WTC11 (cell line): ENCODE results near the gene KRTAP22-2. TPM values are rescaled to one million over a fixed set of nuclear protein-coding genes. Genes with fewer than 3 reads are reported as not detected.

ENCODE experiments used
- ATAC-seq: fragments of 200-7000 bp; cut with Tn5 transposase; 2 replicates; pipeline ENCODE4 v1.10.0; 2021; ENCODE audit warnings: mild to moderate bottlenecking, moderate library complexity
- CTCF ChIA-PET: fragments of 300-600 bp; sonication (Branson Sonifier 250); formaldehyde crosslinking; loops from one replicate; lab custom pipeline; 2021; ENCODE audit warnings: antibody characterized with exemption; lab: Charles Lee
- POLR2A ChIA-PET: fragments of 350-600 bp; sonication (Branson Sonifier 250); formaldehyde crosslinking; loops from one replicate; lab custom pipeline; 2021; ENCODE audit warnings: antibody characterized with exemption; lab: Charles Lee
- DNase-seq: peaks from one replicate; pipeline ENCODE4 v3.0.0; 2021; ENCODE audit warnings: low spot score
- H3K27ac Mint-ChIP-seq: 2 replicates; pipeline ENCODE4 v1.8.0; 2021; ENCODE audit warnings: mixed read lengths
- H3K27me3 Mint-ChIP-seq: 2 replicates; pipeline ENCODE4 v1.8.0; 2021; ENCODE audit warnings: low read depth, mild to moderate bottlenecking, moderate library complexity, mixed read lengths
- H3K36me3 Mint-ChIP-seq: 2 replicates; pipeline ENCODE4 v1.8.0; 2021; ENCODE audit warnings: mixed read lengths
- H3K4me1 Mint-ChIP-seq: 2 replicates; pipeline ENCODE4 v1.8.0; 2022; ENCODE audit warnings: mixed read lengths
- H3K4me3 Mint-ChIP-seq: 2 replicates; pipeline ENCODE4 v1.8.0; 2021; ENCODE audit warnings: mild to moderate bottlenecking, moderate library complexity, mixed read lengths
- H3K9me3 Mint-ChIP-seq: 2 replicates; pipeline ENCODE4 v1.8.0; 2021; ENCODE audit warnings: mixed read lengths
- ELF4 ChIP-seq: sonication (generic); formaldehyde crosslinking; IDR thresholded peaks from 2 replicates; pipeline ENCODE4 v1.8.1; 2022; ENCODE audit warnings: low read depth, mild to moderate bottlenecking, moderate library complexity, missing genetic modification reagents
- ETV6 ChIP-seq: sonication (generic); formaldehyde crosslinking; IDR thresholded peaks from 2 replicates; pipeline ENCODE4 v1.8.1; 2022; ENCODE audit warnings: mild to moderate bottlenecking, missing genetic modification reagents
- FOXP1 ChIP-seq: sonication (generic); formaldehyde crosslinking; IDR thresholded peaks from 2 replicates; pipeline ENCODE4 v1.8.0; 2022; ENCODE audit warnings: missing genetic modification reagents, mild to moderate bottlenecking, moderate library complexity, borderline replicate concordance
- HMGA2 ChIP-seq: fragments of 250-450 bp; sonication (Bioruptor Pico); IDR thresholded peaks from 2 replicates; pipeline ENCODE4 v1.4.0; 2021; ENCODE audit warnings: mild to moderate bottlenecking, moderate library complexity
- IRF2 ChIP-seq: sonication (generic); formaldehyde crosslinking; IDR thresholded peaks from 2 replicates; pipeline ENCODE4 v1.8.0; 2022; ENCODE audit warnings: low read depth, missing genetic modification reagents, borderline replicate concordance
- JAZF1 ChIP-seq: fragments of 250-450 bp; sonication (Bioruptor Pico); IDR thresholded peaks from 2 replicates; pipeline ENCODE4 v1.9.0; 2021; ENCODE audit warnings: moderate library complexity, mild to moderate bottlenecking, inconsistent platforms
- JUN ChIP-seq: sonication (generic); formaldehyde crosslinking; IDR thresholded peaks from 2 replicates; pipeline ENCODE4 v1.8.0; 2023; ENCODE audit warnings: mild to moderate bottlenecking, missing genetic modification reagents
- NR1H2 ChIP-seq: sonication (generic); formaldehyde crosslinking; IDR thresholded peaks from 2 replicates; pipeline ENCODE4 v1.9.0; 2021; ENCODE audit warnings: mild to moderate bottlenecking, moderate library complexity, missing genetic modification reagents
- PRRX2 ChIP-seq: fragments of 250-450 bp; sonication (Bioruptor Pico); IDR thresholded peaks from 2 replicates; pipeline ENCODE4 v1.8.0; 2021; ENCODE audit warnings: mild to moderate bottlenecking
- SMAD3 ChIP-seq: sonication (generic); formaldehyde crosslinking; IDR thresholded peaks from 2 replicates; pipeline ENCODE4 v1.8.0; 2022; ENCODE audit warnings: missing genetic modification reagents, mild to moderate bottlenecking, borderline replicate concordance
- TEAD4 ChIP-seq: sonication (generic); formaldehyde crosslinking; IDR thresholded peaks from 2 replicates; pipeline ENCODE4 v1.8.0; 2022; ENCODE audit warnings: mild to moderate bottlenecking, missing genetic modification reagents
- TP53 ChIP-seq: sonication (generic); formaldehyde crosslinking; IDR thresholded peaks from 2 replicates; pipeline ENCODE4 v1.8.1; 2023; ENCODE audit warnings: mild to moderate bottlenecking, missing genetic modification reagents
- ZBTB21 ChIP-seq: sonication (generic); formaldehyde crosslinking; IDR thresholded peaks from 2 replicates; pipeline ENCODE4 v1.8.1; 2023; ENCODE audit warnings: mild to moderate bottlenecking, missing genetic modification reagents, borderline replicate concordance
- ZNF219 ChIP-seq: sonication (generic); formaldehyde crosslinking; IDR thresholded peaks from 2 replicates; pipeline ENCODE4 v1.8.0; 2023; ENCODE audit warnings: missing genetic modification reagents, mild to moderate bottlenecking, borderline replicate concordance
- ZNF317 ChIP-seq: sonication (generic); formaldehyde crosslinking; IDR thresholded peaks from 2 replicates; pipeline ENCODE4 v1.8.1; 2023; ENCODE audit warnings: low read depth, mild to moderate bottlenecking, moderate library complexity, missing genetic modification reagents, borderline replicate concordance
- total RNA-seq: library from RNA; stranded (reverse); gene quantifications from 3 replicates; pipeline ENCODE4 v1.2.3, GENCODE V29; 2021
- TF ChIP-seq, protein P1 (sequence below): sonication (generic); formaldehyde crosslinking; IDR thresholded peaks from 2 replicates; pipeline ENCODE4 v1.8.0; 2023; ENCODE audit warnings: missing genetic modification reagents, mild to moderate bottlenecking, borderline replicate concordance
- TF ChIP-seq, protein P2 (sequence below): sonication (generic); formaldehyde crosslinking; conservative IDR thresholded peaks from 2 replicates; pipeline ENCODE4 v1.8.1; 2022; ENCODE audit warnings: mild to moderate bottlenecking, missing genetic modification reagents
- TF ChIP-seq, protein P3 (sequence below): fragments of 250-450 bp; sonication (Bioruptor Pico); IDR thresholded peaks from 2 replicates; pipeline ENCODE4 v2.1.2; 2022; ENCODE audit warnings: mild to moderate bottlenecking, moderate library complexity
- TF ChIP-seq, protein P4 (sequence below): sonication (generic); formaldehyde crosslinking; IDR thresholded peaks from 2 replicates; pipeline ENCODE4 v1.8.0; 2022; ENCODE audit warnings: mild to moderate bottlenecking, missing genetic modification reagents
- TF ChIP-seq, protein P5 (sequence below): fragments of 250-450 bp; sonication (Bioruptor Pico); conservative IDR thresholded peaks from 2 replicates; pipeline ENCODE4 v1.9.0; 2021; ENCODE audit warnings: mild to moderate bottlenecking
- TF ChIP-seq, protein P6 (sequence below): sonication (generic); formaldehyde crosslinking; IDR thresholded peaks from 2 replicates; pipeline ENCODE4 v1.8.1; 2022; ENCODE audit warnings: mild to moderate bottlenecking, missing genetic modification reagents, moderate library complexity, borderline replicate concordance
- TF ChIP-seq, protein P7 (sequence below): sonication (generic); formaldehyde crosslinking; IDR thresholded peaks from 2 replicates; pipeline ENCODE4 v1.8.0; 2023; ENCODE audit warnings: missing genetic modification reagents
- TF ChIP-seq, protein P8 (sequence below): fragments of 250-450 bp; sonication (Bioruptor Pico); IDR thresholded peaks from 2 replicates; pipeline ENCODE4 v1.9.0; 2021; ENCODE audit warnings: moderate library complexity, mild to moderate bottlenecking, inconsistent platforms, borderline replicate concordance

Gene KRTAP22-2
- total RNA-seq, 1 experiment from 2014 or later: not detected

DNA sequence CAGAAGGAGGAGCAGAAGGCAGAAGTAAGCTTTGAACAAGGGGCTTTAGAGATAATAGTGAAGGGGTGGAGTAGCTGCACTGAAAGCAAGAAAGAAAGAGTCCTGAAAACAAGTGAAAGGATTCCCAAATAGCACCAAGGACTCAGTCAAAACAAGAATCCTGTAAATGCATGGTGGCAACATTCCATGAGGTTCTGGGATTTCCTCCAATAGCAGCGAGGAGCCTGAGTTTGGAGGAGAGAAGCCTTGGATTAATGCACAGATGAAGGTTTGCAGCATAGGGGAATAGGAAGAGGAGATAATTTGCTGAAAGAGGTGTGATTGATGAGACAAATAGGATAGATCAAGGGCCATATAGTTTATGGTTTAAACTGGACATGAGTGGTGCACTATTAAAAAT is 10.9 kb downstream of the KRTAP22-2 start:
- Mint-ChIP-seq H3K9me3 (no peaks in the 10 kb centered on the region), H3K4me3 (no peak overlapping the region), H3K27ac (no peak overlapping the region), H3K4me1 (no peaks in the 10 kb centered on the region), H3K36me3 (no peaks in the 10 kb centered on the region), H3K27me3 (no peaks in the 10 kb centered on the region)
- CTCF ChIA-PET: no interaction called here
- no peak for DNase-seq
- TF ChIP-seq, protein P1, sequence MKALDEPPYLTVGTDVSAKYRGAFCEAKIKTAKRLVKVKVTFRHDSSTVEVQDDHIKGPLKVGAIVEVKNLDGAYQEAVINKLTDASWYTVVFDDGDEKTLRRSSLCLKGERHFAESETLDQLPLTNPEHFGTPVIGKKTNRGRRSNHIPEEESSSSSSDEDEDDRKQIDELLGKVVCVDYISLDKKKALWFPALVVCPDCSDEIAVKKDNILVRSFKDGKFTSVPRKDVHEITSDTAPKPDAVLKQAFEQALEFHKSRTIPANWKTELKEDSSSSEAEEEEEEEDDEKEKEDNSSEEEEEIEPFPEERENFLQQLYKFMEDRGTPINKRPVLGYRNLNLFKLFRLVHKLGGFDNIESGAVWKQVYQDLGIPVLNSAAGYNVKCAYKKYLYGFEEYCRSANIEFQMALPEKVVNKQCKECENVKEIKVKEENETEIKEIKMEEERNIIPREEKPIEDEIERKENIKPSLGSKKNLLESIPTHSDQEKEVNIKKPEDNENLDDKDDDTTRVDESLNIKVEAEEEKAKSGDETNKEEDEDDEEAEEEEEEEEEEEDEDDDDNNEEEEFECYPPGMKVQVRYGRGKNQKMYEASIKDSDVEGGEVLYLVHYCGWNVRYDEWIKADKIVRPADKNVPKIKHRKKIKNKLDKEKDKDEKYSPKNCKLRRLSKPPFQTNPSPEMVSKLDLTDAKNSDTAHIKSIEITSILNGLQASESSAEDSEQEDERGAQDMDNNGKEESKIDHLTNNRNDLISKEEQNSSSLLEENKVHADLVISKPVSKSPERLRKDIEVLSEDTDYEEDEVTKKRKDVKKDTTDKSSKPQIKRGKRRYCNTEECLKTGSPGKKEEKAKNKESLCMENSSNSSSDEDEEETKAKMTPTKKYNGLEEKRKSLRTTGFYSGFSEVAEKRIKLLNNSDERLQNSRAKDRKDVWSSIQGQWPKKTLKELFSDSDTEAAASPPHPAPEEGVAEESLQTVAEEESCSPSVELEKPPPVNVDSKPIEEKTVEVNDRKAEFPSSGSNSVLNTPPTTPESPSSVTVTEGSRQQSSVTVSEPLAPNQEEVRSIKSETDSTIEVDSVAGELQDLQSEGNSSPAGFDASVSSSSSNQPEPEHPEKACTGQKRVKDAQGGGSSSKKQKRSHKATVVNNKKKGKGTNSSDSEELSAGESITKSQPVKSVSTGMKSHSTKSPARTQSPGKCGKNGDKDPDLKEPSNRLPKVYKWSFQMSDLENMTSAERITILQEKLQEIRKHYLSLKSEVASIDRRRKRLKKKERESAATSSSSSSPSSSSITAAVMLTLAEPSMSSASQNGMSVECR: no peak
- TF ChIP-seq PRRX2 (CRISPR knock-in tag) (no peak), HMGA2 (CRISPR knock-in tag) (no peak), TP53 (CRISPR knock-in tag) (no peak), NR1H2 (no peak), ZNF317 (CRISPR knock-in tag) (no peak), FOXP1 (CRISPR knock-in tag) (no peak), SMAD3 (CRISPR knock-in tag) (no peak)
- TF ChIP-seq, protein P2, sequence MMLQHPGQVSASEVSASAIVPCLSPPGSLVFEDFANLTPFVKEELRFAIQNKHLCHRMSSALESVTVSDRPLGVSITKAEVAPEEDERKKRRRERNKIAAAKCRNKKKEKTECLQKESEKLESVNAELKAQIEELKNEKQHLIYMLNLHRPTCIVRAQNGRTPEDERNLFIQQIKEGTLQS (CRISPR knock-in tag): no peak
- TF ChIP-seq, protein P3, sequence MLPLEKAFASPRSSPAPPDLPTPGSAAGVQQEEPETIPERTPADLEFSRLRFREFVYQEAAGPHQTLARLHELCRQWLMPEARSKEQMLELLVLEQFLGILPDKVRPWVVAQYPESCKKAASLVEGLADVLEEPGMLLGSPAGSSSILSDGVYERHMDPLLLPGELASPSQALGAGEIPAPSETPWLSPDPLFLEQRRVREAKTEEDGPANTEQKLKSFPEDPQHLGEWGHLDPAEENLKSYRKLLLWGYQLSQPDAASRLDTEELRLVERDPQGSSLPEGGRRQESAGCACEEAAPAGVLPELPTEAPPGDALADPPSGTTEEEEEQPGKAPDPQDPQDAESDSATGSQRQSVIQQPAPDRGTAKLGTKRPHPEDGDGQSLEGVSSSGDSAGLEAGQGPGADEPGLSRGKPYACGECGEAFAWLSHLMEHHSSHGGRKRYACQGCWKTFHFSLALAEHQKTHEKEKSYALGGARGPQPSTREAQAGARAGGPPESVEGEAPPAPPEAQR (CRISPR knock-in tag): no peak
- no peak for ATAC-seq
- POLR2A ChIA-PET: no interaction called here

DNA sequence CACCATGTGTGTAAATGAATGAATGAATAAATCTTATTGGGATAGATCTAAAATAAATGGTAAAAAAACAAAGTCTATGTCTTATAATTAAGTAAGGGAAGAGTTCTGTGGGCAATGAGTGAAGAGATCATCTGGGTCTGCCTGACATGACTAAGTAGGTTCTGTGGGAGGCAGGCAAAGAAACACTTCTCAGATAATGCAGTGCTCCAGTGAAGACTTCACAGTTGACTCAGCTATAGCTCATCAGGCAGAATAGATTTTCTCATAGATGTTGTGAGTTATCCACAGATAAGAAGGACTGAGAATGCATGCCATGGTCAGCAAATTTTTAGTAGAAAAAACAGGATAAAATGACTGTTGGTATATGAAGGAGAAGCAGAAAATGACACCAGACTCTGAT is 12.4 kb downstream of the KRTAP22-2 start:
- POLR2A ChIA-PET: no interaction called here
- Mint-ChIP-seq H3K9me3 (no peaks in the 10 kb centered on the region), H3K27ac (no peak overlapping the region), H3K36me3 (no peaks in the 10 kb centered on the region), H3K27me3 (no peaks in the 10 kb centered on the region), H3K4me1 (no peaks in the 10 kb centered on the region), H3K4me3 (no peak overlapping the region)
- DNase-seq: no peak
- TF ChIP-seq JUN (no peak), JAZF1 (CRISPR knock-in tag) (no peak), ZNF219 (CRISPR knock-in tag) (no peak)
- CTCF ChIA-PET: no interaction called here
- ATAC-seq: no peak

DNA sequence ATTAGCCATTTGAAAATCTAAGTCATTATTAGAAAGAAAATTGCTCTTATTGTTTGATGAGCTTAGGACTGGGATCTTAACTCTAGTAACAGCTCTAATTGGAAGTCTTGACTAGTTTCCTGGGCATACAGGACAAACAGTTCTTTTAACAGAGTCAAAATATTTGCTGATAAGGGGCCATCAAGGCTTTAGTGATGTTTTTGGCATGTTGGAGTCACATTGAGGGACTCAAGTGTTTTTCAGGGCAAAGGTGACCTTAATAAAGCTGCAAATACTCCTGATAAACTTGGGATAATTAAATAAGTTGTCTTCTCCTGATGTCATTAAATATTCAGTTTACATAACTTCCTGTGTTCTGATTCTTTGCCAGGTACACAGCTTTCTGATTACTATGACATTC is 22.6 kb downstream of the KRTAP22-2 start:
- Mint-ChIP-seq H3K9me3 (no peaks in the 10 kb centered on the region), H3K4me1 (no peaks in the 10 kb centered on the region)
- TF ChIP-seq IRF2 (CRISPR knock-in tag): no peak
- TF ChIP-seq ETV6 (CRISPR knock-in tag): no peak
- no peak for TF ChIP-seq TEAD4 (CRISPR knock-in tag)
- TF ChIP-seq, protein P4, sequence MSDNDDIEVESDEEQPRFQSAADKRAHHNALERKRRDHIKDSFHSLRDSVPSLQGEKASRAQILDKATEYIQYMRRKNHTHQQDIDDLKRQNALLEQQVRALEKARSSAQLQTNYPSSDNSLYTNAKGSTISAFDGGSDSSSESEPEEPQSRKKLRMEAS: no peak
- TF ChIP-seq, protein P5, sequence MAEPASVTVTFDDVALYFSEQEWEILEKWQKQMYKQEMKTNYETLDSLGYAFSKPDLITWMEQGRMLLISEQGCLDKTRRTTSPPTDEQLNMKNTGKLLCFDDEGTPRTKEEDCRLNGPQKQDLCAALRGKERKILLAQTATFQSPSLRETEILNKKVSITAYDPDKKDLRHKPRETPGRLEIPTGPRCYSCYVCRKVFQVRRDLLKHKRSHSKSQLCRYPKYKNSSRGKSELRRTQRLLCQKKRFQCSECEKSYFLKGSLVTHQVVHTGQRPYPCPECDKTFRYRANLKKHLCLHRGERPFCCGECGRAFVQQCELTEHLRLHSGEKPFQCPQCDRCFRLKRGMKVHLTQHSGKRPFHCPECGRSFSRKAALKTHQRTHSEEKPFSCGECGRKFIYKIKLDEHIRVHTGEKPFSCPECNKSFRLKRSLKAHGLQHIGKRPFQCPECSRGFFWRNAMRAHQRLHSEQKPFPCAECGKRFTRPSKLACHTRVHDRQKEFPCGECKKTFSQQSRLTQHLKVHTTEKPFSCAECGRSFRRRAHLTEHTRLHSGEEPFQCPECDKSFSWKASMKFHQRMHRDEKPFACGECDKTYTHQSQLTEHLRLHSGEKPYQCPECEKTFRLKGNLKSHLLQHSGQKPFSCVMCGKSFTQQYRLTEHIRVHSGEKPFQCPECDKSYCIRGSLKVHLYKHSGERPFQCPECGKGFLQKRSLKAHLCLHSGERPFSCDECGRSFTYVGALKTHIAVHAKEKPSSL (CRISPR knock-in tag): no peak
- TF ChIP-seq, protein P6, sequence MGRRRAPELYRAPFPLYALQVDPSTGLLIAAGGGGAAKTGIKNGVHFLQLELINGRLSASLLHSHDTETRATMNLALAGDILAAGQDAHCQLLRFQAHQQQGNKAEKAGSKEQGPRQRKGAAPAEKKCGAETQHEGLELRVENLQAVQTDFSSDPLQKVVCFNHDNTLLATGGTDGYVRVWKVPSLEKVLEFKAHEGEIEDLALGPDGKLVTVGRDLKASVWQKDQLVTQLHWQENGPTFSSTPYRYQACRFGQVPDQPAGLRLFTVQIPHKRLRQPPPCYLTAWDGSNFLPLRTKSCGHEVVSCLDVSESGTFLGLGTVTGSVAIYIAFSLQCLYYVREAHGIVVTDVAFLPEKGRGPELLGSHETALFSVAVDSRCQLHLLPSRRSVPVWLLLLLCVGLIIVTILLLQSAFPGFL (CRISPR knock-in tag): no peak
- TF ChIP-seq, protein P7, sequence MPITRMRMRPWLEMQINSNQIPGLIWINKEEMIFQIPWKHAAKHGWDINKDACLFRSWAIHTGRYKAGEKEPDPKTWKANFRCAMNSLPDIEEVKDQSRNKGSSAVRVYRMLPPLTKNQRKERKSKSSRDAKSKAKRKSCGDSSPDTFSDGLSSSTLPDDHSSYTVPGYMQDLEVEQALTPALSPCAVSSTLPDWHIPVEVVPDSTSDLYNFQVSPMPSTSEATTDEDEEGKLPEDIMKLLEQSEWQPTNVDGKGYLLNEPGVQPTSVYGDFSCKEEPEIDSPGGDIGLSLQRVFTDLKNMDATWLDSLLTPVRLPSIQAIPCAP (CRISPR knock-in tag): no peak
- TF ChIP-seq ELF4: no peak
- TF ChIP-seq, protein P8, sequence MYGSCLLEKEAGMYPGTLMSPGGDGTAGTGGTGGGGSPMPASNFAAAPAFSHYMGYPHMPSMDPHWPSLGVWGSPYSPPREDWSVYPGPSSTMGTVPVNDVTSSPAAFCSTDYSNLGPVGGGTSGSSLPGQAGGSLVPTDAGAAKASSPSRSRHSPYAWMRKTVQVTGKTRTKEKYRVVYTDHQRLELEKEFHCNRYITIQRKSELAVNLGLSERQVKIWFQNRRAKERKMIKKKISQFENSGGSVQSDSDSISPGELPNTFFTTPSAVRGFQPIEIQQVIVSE (CRISPR knock-in tag): no peak
- TF ChIP-seq ZBTB21: no peak

More for the DNA sequence above, 22.6 kb downstream of the KRTAP22-2 start:
- ChIA-PET CTCF (no interaction called here), POLR2A (no interaction called here)
- DNase-seq (no peak), ATAC-seq (no peak)
- Mint-ChIP-seq H3K36me3 (no peaks in the 10 kb centered on the region), H3K4me3 (no peak overlapping the region), H3K27me3 (no peaks in the 10 kb centered on the region), H3K27ac (no peak overlapping the region)
